Tibial nerve (tissue), 4 donors: ENCODE results near the gene TRIM41. TPM values are rescaled to one million over a fixed set of nuclear protein-coding genes. Genes with fewer than 3 reads are reported as not detected.
A peak's percentile ranks its signal among the peaks of the same experiment; 100 is the strongest.

Source experiments
- DNase-seq, 2 donors: peaks; one replicate each; pipeline ENCODE4 v3.0.0-alpha.2; 2019; ENCODE audit warnings: low spot score in 2 of 2
- H3K27ac ChIP-seq, 4 donors: fragments of 200-600 bp; sonication (generic) in 3 of 4; one replicate each; pipeline ENCODE4 v1.5.1; 2017 to 2019; ENCODE audit warnings: mild to moderate bottlenecking in 1 of 4
- H3K27me3 ChIP-seq, 2 donors: fragments of 200-600 bp; sonication (generic) in 1 of 2; one replicate each; pipeline versions ENCODE4 v1.5.1 to v1.6.0; 2017 to 2019
- H3K36me3 ChIP-seq, 3 donors: fragments of 200-600 bp; sonication (generic); one replicate each; pipeline ENCODE4 v1.5.1; 2018 to 2019
- H3K4me1 ChIP-seq, 4 donors: fragments of 200-600 bp; sonication (generic) in 3 of 4; one replicate each; pipeline ENCODE4 v1.5.1; 2017 to 2019
- H3K4me3 ChIP-seq, 4 donors: fragments of 200-600 bp; sonication (generic) in 3 of 4; one replicate each; pipeline ENCODE4 v1.5.1; 2017 to 2019; ENCODE audit warnings: mild to moderate bottlenecking in 1 of 4, moderate library complexity in 1 of 4
- H3K9me3 ChIP-seq, 4 donors: fragments of 200-600 bp; sonication (generic) in 3 of 4; one replicate each; pipeline ENCODE4 v1.5.1; 2017 to 2019
- EP300 ChIP-seq, 2 donors: sonication (generic); formaldehyde crosslinking; IDR thresholded peaks; one replicate each; pipeline ENCODE4 v1.6.1; 2017; ENCODE audit warnings: antibody characterized with exemption in 2 of 2, mild to moderate bottlenecking in 1 of 2
- POLR2A ChIP-seq, 2 donors: fragments of 450-650 bp; IDR thresholded peaks; one replicate each; pipeline ENCODE4 v1.6.1; 2017; ENCODE audit warnings: antibody characterized with exemption in 2 of 2, mild to moderate bottlenecking in 2 of 2, moderate library complexity in 2 of 2
- WGBS, 2 donors: methylation state at CpG; one replicate each; pipeline ENCODE4 v1.1.5; 2018; 5-methylcytosine and 5-hydroxymethylcytosine counted together
- total RNA-seq, 4 donors: library from RNA; depleted of rRNA; stranded (reverse); fragments of >200 nt; gene quantifications; one replicate each; pipeline ENCODE4 v1.1.0, GENCODE V29; 2016
- TF ChIP-seq, protein P1 (sequence below), 5 experiments: fragments of 200-600 bp in 3 of 5; fragments of 450-650 bp in 2 of 5; sonication (generic) in 3 of 5; IDR thresholded peaks; one replicate each; pipeline ENCODE4 v1.5.1; 2016 to 2019; ENCODE audit warnings: antibody characterized with exemption in 5 of 5, mild to moderate bottlenecking in 3 of 5, moderate library complexity in 2 of 5

TRIM41 gene
- total RNA-seq, 4 donors from 2014 or later, result 17.9 to 25.7 (median 22.7) TPM

DNA sequence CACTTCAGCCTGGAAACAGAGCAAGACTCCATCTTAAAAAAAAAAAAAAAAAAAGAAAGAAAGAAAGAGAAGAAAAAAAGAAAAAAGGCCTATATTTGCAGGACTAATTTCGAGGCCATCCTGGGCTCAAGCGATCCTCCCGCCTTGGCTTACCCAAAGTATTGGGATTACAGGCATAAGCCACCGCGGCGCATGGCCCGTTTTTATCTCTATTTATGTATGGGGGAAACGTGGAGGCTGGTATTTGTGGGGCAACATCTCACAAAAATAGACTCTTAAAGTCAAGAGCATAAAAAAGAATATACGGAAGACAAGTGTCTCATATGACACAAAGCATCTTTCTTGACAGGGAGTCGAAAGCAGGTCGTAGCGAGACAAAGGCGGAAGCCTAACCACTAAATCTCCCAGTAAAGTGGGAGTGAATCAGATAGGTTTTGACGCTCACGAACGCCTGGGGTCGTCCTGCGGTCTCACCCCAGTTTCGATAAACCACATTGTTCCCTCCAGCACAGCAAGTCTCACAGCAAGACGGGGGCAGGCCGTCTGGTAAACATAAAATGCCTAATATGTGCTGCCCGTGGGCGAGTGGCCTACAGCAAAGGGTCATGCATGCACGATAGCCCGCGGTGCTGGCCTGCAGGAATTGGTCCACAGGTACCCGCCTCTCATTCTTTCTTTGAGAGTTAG is 1.8 kb upstream of the TRIM41 start:
- 58 to 60% methylated on average over 23 to 27 of the region's 27 CpGs for WGBS, 2 donors
- TF ChIP-seq, protein P1, sequence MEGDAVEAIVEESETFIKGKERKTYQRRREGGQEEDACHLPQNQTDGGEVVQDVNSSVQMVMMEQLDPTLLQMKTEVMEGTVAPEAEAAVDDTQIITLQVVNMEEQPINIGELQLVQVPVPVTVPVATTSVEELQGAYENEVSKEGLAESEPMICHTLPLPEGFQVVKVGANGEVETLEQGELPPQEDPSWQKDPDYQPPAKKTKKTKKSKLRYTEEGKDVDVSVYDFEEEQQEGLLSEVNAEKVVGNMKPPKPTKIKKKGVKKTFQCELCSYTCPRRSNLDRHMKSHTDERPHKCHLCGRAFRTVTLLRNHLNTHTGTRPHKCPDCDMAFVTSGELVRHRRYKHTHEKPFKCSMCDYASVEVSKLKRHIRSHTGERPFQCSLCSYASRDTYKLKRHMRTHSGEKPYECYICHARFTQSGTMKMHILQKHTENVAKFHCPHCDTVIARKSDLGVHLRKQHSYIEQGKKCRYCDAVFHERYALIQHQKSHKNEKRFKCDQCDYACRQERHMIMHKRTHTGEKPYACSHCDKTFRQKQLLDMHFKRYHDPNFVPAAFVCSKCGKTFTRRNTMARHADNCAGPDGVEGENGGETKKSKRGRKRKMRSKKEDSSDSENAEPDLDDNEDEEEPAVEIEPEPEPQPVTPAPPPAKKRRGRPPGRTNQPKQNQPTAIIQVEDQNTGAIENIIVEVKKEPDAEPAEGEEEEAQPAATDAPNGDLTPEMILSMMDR (IDR thresholded peaks at IDR 0.05), result no peak
- Histone ChIP-seq H3K27me3 (no peaks in the 10 kb centered on the region), H3K9me3 (no peaks in the 10 kb centered on the region), H3K36me3 (no peaks in the 10 kb centered on the region), H3K4me1 (peaks cover 0 to 48% (median 11%) of the 10 kb centered on the region in 4 donors), H3K4me3 (peak overlapping the region in 2 of 4 donors; percentile 89 to 91), H3K27ac (peak overlapping the region in 3 of 4 donors; percentile 92 to 98 (median 96))
- peak in 1 of 2 donors; percentile 19 for DNase-seq

DNA sequence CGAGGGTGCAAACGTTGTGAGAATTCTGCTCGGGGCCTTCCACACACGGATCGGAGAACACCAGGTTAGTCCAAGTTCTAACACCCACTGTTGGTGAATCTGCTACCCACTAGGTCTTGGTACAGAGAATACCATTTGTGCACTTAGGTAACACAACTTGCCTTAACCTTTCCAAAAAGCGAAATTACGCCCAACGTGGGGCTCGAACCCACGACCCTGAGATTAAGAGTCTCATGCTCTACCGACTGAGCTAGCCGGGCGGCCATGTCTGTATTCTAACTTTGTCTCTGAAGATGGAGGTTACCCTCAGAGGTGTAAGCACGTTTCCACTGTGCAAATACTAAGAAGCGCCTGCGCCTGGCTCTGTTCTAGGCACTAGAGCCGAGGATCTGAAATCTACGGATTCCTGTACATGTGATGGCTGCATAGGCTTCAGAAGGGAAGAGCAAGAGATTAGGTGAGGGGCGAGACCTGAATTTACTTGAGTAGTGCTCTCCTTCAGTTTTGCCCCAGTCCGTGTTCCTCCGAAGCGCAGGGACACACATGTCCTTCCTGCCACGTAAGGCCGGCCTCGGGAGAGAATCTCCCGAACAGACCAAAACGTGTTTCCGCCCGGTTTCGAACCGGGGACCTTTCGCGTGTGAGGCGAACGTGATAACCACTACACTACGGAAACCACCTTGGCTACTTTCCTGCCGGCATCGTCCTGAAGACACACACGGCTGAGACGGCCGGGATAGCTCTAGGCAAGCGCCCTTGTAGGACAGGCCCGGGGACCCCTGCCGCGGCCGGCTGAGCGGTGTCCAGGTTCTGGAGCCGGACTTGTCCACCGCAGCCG is 1.1 kb upstream of the TRIM41 start:
- 5 to 10% methylated on average over 22 to 41 of the region's 50 CpGs for WGBS, 2 donors
- no peaks in the 10 kb centered on the region for H3K9me3 ChIP-seq
- H3K27ac ChIP-seq, result peak overlapping the region; percentile 91 to 98 (median 94)
- peaks cover 0 to 3% (median 0%) of the 10 kb centered on the region in 3 donors for H3K36me3 ChIP-seq
- peak; percentile 24 to 72 for TF ChIP-seq EP300 (IDR thresholded peaks at IDR 0.05)
- TF ChIP-seq POLR2A (IDR thresholded peaks at IDR 0.05), result no peak
- peak; percentile 99 to 100 for DNase-seq
- peaks cover 0 to 40% (median 7%) of the 10 kb centered on the region in 4 donors for H3K4me1 ChIP-seq
- peak overlapping the region; percentile 71 to 91 (median 82) for H3K4me3 ChIP-seq
- H3K27me3 ChIP-seq, result no peaks in the 10 kb centered on the region

DNA sequence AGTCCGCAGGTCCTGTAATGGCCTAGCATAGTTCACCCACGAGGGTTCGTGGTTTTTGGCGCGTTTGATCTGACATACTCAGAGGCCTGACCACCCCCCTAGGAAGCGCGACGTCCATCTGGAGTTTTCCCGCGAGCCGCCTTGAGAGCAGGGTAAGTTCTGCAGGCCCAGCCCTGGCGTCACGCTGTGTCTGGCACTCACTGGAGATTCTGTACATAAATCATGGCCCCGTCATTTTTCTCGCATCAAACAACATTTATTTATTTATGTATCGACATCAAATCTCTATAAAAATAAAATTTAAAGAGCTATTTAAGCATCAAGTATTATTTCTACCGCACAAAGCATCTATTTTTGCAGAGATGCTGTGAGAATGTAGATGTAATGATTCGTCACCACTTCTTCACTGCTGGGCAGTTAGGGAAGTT is 437 bp upstream of the TRIM41 start:
- Histone ChIP-seq H3K36me3 (peaks cover 0 to 9% (median 0%) of the 10 kb centered on the region in 3 donors), H3K4me3 (peak overlapping the region; percentile 71 to 91 (median 82)), H3K27me3 (no peaks in the 10 kb centered on the region), H3K27ac (peak overlapping the region; percentile 91 to 98 (median 94)), H3K4me1 (peaks cover 0 to 35% (median 7%) of the 10 kb centered on the region in 4 donors), H3K9me3 (no peaks in the 10 kb centered on the region)
- TF ChIP-seq EP300 (IDR thresholded peaks at IDR 0.05) (no peak), POLR2A (IDR thresholded peaks at IDR 0.05) (no peak)
- TF ChIP-seq, protein P1 (IDR thresholded peaks at IDR 0.05), result no peak
- 0 to 1% methylated on average over 15 to 18 of the region's 18 CpGs for WGBS, 2 donors
- no peak for DNase-seq

DNA sequence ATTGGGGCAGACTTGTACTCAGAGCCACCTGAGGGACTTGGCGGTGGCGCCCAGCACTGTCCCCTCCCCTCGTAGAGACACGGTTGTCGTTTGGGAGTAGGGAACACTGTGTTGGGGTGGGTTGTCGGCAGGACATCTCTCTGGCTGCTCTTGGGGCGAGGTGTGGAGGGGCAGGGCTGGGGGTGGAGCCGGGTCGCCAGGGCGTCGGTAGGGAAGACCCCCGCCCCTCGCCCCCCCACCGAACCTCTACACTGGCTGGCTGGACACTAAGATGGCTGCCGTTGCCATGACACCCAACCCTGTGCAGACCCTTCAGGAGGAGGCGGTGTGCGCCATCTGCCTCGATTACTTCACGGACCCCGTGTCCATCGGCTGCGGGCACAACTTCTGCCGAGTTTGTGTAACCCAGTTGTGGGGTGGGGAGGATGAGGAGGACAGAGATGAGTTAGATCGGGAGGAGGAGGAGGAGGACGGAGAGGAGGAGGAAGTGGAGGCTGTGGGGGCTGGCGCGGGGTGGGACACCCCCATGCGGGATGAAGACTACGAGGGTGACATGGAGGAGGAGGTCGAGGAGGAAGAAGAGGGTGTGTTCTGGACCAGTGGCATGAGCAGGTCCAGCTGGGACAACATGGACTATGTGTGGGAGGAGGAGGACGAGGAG is 778 bp downstream of the TRIM41 start:
- peaks cover 0 to 19% (median 0%) of the 10 kb centered on the region in 3 donors for H3K36me3 ChIP-seq
- H3K27me3 ChIP-seq, result no peaks in the 10 kb centered on the region
- no peak for DNase-seq
- H3K4me1 ChIP-seq, result peaks cover 0 to 25% (median 4%) of the 10 kb centered on the region in 4 donors
- WGBS, 2 donors, result 1 to 2% methylated on average over 31 of the region's 31 CpGs
- no peaks in the 10 kb centered on the region for H3K9me3 ChIP-seq
- H3K4me3 ChIP-seq, result peak overlapping the region; percentile 71 to 91 (median 82)
- peak overlapping the region; percentile 91 to 98 (median 94) for H3K27ac ChIP-seq
- TF ChIP-seq, protein P1 (IDR thresholded peaks at IDR 0.05), result no peak
- no peak for TF ChIP-seq POLR2A (IDR thresholded peaks at IDR 0.05)
- no peak for TF ChIP-seq EP300 (IDR thresholded peaks at IDR 0.05)
